ENCODE measurements around the gene SYNGAP1. TPM values are rescaled to one million over a fixed set of nuclear protein-coding genes. Genes with fewer than 3 reads are reported as not detected.

Gene SYNGAP1
- total RNA-seq, 1 donor from 2014 or later: 14.1 TPM

DNA sequence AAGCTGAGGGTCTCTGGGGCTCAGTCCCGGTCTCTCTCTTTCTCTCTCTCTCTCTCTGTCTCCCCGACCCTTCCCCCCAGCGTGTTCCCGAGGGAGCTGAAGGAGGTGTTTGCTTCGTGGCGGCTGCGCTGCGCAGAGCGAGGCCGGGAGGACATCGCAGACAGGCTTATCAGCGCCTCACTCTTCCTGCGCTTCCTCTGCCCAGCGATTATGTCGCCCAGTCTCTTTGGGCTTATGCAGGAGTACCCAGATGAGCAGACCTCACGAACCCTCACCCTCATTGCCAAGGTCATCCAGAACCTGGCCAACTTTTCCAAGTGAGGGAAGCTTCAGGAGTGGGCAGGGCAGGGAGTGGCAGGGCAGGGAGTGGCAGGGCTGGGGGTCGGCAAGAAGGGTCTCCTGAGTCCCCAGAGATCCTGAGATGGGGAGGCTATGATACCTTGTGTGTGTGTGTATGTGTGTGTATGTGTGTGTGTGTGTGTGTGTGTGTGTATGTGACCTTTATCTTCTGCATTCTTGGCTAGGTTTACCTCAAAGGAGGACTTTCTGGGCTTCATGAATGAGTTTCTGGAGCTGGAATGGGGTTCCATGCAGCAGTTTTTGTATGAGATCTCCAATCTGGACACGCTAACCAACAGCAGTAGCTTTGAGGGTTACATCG is 20.9 kb downstream of the SYNGAP1 start:
- no peaks in the 10 kb centered on the region for H3F3A ChIP-seq (ENCODE audit: low read depth)
- H3K9ac ChIP-seq: no peak overlapping the region
- no peak overlapping the region for H3K27ac ChIP-seq
- Mint-ChIP-seq H3K4me3 (no peak overlapping the region), H3K9me3 (no peaks in the 10 kb centered on the region), H3K27ac (no peak overlapping the region), H3K4me1 (peaks cover under 1% of the 10 kb centered on the region), H3K27me3 (ENCODE audit: insufficient read depth, low read depth) (peaks cover 4% of the 10 kb centered on the region), H3K36me3 (peaks cover 56% of the 10 kb centered on the region)
- H3K27me3 ChIP-seq: no peaks in the 10 kb centered on the region
- no peak for DNase-seq (ENCODE audit: low spot score)
- H3K79me2 ChIP-seq (ENCODE audit: low read depth): peaks cover 17% of the 10 kb centered on the region
- no peak for TF ChIP-seq EZH2phosphoT487 (IDR thresholded peaks at IDR 0.05)
- TF ChIP-seq, protein P1, sequence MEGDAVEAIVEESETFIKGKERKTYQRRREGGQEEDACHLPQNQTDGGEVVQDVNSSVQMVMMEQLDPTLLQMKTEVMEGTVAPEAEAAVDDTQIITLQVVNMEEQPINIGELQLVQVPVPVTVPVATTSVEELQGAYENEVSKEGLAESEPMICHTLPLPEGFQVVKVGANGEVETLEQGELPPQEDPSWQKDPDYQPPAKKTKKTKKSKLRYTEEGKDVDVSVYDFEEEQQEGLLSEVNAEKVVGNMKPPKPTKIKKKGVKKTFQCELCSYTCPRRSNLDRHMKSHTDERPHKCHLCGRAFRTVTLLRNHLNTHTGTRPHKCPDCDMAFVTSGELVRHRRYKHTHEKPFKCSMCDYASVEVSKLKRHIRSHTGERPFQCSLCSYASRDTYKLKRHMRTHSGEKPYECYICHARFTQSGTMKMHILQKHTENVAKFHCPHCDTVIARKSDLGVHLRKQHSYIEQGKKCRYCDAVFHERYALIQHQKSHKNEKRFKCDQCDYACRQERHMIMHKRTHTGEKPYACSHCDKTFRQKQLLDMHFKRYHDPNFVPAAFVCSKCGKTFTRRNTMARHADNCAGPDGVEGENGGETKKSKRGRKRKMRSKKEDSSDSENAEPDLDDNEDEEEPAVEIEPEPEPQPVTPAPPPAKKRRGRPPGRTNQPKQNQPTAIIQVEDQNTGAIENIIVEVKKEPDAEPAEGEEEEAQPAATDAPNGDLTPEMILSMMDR (IDR thresholded peaks at IDR 0.05): no peak
- no peak for TF ChIP-seq EZH2 (IDR thresholded peaks at IDR 0.05)
- H3K36me3 ChIP-seq: peaks cover 11% of the 10 kb centered on the region
- no peak overlapping the region for H3K4me3 ChIP-seq
- no peaks in the 10 kb centered on the region for H3K9me3 ChIP-seq (ENCODE audit: low read depth)
- H2AFZ ChIP-seq (replicated peaks): no peak overlapping the region
- no peaks in the 10 kb centered on the region for H3K4me1 ChIP-seq
- peaks cover 15% of the 10 kb centered on the region for H4K20me1 ChIP-seq (ENCODE audit: low read depth)
- H3K4me2 ChIP-seq: no peak overlapping the region

DNA sequence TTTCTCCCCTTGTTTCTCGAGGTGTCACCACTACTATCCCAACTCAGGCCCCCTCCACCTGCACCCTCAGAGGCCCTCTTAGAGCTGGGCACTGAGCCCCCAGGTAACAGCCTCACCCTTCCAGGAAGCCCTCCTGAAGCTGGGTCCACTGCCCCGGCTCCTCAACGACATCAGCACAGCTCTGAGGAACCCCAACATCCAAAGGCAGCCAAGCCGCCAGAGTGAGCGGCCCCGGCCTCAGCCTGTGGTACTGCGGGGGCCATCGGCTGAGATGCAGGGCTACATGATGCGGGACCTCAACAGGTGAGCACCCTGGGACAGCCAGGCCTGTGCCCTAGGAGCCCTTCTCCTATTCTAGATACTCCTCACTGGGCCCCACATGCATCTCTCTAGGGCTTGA is 21.6 kb downstream of the SYNGAP1 start:
- no peak for TF ChIP-seq EZH2phosphoT487 (IDR thresholded peaks at IDR 0.05)
- no peak for TF ChIP-seq EZH2 (IDR thresholded peaks at IDR 0.05)
- TF ChIP-seq, protein P1 (IDR thresholded peaks at IDR 0.05): no peak
- Histone ChIP-seq H3K36me3 (peaks cover 12% of the 10 kb centered on the region), H3K79me2 (ENCODE audit: low read depth) (peaks cover 10% of the 10 kb centered on the region), H3K4me3 (no peak overlapping the region), H3K27ac (no peak overlapping the region), H3K4me2 (no peak overlapping the region), H3F3A (ENCODE audit: low read depth) (no peaks in the 10 kb centered on the region), H3K9ac (no peak overlapping the region), H4K20me1 (ENCODE audit: low read depth) (peaks cover 15% of the 10 kb centered on the region), H3K27me3 (no peaks in the 10 kb centered on the region), H2AFZ (replicated peaks) (no peak overlapping the region), H3K4me1 (no peaks in the 10 kb centered on the region), H3K9me3 (ENCODE audit: low read depth) (no peaks in the 10 kb centered on the region)
- H3K4me3 Mint-ChIP-seq: no peak overlapping the region
- no peak for DNase-seq (ENCODE audit: low spot score)
- H3K27me3 Mint-ChIP-seq (ENCODE audit: insufficient read depth, low read depth): peaks cover 4% of the 10 kb centered on the region
- peaks cover 57% of the 10 kb centered on the region for H3K36me3 Mint-ChIP-seq
- H3K27ac Mint-ChIP-seq: no peak overlapping the region
- no peaks in the 10 kb centered on the region for H3K4me1 Mint-ChIP-seq
- H3K9me3 Mint-ChIP-seq: no peaks in the 10 kb centered on the region

DNA sequence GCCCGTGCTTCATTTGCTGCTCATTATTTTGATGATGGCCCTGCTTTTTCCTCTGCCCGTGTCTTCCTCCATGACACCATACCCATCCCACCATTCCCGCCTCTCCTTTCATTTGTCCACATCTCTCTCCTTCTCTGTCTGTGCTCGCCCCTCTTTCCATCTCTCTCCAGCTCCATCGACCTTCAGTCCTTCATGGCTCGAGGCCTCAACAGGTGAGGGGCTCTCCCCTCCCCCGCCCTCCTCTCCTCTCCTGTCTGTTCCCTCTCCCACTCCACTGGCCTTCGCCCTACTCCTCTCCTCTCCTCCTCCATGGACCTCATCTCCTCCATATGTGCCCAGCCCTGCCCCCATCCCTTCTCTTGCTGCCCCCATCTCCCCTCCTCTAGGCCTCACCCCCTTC is 22.4 kb downstream of the SYNGAP1 start:
- no peak for DNase-seq (ENCODE audit: low spot score)
- H3K9ac ChIP-seq: no peak overlapping the region
- H3K4me2 ChIP-seq: no peak overlapping the region
- H4K20me1 ChIP-seq (ENCODE audit: low read depth): peaks cover 15% of the 10 kb centered on the region
- H3K9me3 ChIP-seq (ENCODE audit: low read depth): no peaks in the 10 kb centered on the region
- H3K4me1 Mint-ChIP-seq: no peaks in the 10 kb centered on the region
- no peak overlapping the region for H3K4me3 Mint-ChIP-seq
- H3K79me2 ChIP-seq (ENCODE audit: low read depth): peaks cover 2% of the 10 kb centered on the region
- H3F3A ChIP-seq (ENCODE audit: low read depth): no peaks in the 10 kb centered on the region
- no peaks in the 10 kb centered on the region for H3K4me1 ChIP-seq
- H3K27ac Mint-ChIP-seq: peak overlapping the region; percentile 17
- no peak overlapping the region for H2AFZ ChIP-seq (replicated peaks)
- H3K27ac ChIP-seq: no peak overlapping the region
- peaks cover 6% of the 10 kb centered on the region for H3K36me3 ChIP-seq
- no peaks in the 10 kb centered on the region for H3K27me3 ChIP-seq
- H3K36me3 Mint-ChIP-seq: peaks cover 56% of the 10 kb centered on the region
- peaks cover 9% of the 10 kb centered on the region for H3K27me3 Mint-ChIP-seq (ENCODE audit: insufficient read depth, low read depth)
- no peak overlapping the region for H3K4me3 ChIP-seq
- H3K9me3 Mint-ChIP-seq: no peaks in the 10 kb centered on the region
- TF ChIP-seq EZH2 (IDR thresholded peaks at IDR 0.05): no peak
- TF ChIP-seq, protein P1 (IDR thresholded peaks at IDR 0.05): no peak
- no peak for TF ChIP-seq EZH2phosphoT487 (IDR thresholded peaks at IDR 0.05)
